GM10266 (cell line): ENCODE data around the gene MYO1D.

Experiments
- DNase-seq: peaks from one replicate; pipeline ENCODE4 v3.0.0; 2012; ENCODE audit errors: extremely low spot score
- TF ChIP-seq, protein P1 (sequence below): IDR thresholded peaks from 2 replicates; pipeline ENCODE4 v1.5.1; 2012; ENCODE audit warnings: mild to moderate bottlenecking, low read depth; ENCODE audit not compliant: control insufficient read depth, insufficient read depth; ENCODE audit errors: missing control alignments

MYO1D gene

DNA sequence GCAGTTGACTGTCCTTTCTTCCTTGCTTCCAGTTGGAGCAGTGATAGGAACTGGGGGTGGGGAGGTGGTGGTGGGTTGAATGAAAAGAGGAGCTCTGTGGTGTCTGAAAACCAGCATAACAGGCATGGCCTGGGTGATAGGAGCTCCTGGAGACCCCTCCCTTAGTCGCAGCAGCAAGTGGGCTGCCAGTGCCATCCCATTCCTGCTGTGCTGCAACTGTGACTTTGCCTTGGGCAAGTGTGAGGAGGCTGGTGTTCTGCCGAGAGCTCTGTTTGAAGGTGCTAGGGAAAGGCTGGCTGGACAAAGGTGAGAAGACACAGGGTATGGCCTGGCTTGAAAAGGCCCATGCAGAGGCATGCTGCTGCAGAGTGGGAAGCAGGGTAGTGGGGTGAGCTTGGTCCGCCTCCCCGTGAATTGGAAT lies 392.9 kb downstream of the MYO1D start:
- TF ChIP-seq, protein P1, sequence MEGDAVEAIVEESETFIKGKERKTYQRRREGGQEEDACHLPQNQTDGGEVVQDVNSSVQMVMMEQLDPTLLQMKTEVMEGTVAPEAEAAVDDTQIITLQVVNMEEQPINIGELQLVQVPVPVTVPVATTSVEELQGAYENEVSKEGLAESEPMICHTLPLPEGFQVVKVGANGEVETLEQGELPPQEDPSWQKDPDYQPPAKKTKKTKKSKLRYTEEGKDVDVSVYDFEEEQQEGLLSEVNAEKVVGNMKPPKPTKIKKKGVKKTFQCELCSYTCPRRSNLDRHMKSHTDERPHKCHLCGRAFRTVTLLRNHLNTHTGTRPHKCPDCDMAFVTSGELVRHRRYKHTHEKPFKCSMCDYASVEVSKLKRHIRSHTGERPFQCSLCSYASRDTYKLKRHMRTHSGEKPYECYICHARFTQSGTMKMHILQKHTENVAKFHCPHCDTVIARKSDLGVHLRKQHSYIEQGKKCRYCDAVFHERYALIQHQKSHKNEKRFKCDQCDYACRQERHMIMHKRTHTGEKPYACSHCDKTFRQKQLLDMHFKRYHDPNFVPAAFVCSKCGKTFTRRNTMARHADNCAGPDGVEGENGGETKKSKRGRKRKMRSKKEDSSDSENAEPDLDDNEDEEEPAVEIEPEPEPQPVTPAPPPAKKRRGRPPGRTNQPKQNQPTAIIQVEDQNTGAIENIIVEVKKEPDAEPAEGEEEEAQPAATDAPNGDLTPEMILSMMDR, result no peak
- DNase-seq, result no peak

DNA sequence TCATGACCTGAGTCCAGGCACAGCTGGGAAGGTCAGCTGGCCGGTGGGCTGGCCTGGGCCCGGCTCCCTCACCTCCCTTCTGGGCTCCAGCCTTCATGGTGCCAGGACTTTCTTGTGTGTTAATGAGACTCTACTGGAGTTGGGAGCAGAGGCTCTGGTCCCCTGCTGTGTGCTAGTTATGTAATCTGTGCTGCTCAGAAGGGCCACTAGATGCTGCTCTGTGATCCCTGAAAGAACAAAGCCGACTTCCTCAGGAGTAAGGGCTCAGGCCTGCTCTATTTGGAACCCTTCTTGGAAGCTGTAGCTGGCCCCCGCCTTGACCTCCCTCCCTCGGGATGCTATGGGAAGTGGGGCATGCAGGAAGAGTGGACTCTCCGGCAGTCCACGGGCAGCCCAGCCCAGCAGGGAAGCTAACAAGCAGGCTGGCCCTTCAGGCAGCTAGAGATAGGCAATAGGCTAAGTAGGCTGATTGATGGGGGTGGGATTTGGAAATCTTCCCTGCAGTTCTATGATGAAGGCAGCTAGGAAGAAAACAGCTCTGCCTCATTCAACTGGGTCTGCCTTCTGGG lies 393.4 kb downstream of the MYO1D start:
- DNase-seq, result peak; percentile 78

DNA sequence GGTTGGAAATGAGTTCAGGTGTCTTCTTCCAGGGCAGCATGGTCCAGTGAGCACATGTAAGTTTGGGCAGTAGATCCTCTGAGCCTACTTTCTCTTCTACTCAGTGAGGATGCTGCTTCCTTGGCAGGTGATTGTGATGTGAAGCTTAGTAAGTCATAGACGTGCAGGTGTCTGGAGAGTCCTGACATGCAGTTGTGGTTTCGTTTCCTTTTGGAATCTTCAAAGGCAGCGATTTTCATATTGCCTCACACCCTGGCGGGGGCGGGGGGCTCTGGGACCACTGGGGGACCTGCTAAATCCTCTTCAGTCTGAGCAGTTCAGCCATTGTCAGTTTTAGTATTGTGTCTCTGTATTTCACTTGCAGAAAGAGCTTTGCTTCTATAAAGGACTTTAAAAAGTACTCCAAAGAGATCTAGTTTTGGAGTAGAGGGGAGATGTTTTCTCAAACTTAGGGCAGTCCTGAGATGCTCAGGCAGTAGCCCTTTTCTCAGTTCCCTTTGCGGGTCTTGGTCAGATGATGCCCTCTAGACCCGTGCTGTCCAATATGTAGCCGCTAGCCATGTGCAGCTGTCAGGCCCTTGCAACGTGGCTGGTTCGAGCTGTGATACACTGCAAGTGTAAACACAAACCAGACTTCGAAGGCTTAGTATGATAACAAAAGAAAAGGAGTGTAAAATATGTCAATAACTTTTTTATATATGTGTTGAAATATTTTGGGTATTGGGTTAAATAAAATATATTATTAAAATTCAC lies 394.2 kb downstream of the MYO1D start:
- no peak for DNase-seq

More for the DNA sequence above, 393.4 kb downstream of the MYO1D start:
- TF ChIP-seq, protein P1, result peak; percentile 94

DNA sequence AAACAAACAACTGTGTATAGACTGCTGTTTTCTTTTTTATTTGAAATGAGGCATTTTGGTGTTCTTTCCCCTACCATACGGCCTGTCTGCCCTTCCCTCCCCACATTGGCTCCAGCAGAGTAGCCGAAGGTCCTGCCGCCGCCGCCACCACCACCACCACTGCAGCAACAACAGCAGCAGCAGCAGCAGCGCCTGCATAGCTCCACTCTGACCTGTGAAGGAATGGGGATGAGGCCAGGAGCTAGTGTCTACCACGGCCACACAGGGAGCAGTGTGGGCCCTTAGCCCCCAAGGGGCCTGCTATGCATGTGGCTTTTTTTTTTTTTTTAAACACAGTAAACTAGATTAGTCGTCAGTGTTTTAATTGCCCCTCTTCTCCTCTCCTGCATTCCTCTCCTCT lies 395.7 kb downstream of the MYO1D start:
- TF ChIP-seq, protein P1, result no peak
- no peak for DNase-seq

More for the DNA sequence above, 394.2 kb downstream of the MYO1D start:
- TF ChIP-seq, protein P1, result no peak

DNA sequence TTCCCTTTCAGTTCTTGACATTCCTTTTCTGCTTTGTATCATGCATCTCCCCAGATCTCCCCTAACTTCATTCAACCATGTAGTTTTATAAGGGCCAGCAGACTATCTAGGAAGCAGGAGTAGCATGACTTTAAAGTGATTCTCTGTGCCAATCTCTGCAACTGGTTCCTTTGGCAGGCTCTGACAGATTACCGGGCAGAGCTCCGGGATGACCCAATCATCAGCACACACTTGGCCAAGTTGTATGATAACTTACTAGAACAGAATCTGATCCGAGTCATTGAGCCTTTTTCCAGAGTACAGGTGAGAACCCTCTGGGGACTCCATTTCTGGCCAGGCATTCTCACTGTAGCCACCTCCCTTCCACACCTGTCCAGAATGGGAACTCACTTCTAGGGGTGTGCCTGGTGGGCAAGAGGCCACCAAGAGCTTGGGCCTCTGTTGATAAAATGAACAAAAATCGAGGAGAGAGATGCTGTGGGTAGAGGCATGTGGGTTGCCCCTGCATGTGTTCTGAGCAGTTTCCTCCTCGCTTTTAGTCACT lies 397.8 kb downstream of the MYO1D start:
- DNase-seq, result no peak
- TF ChIP-seq, protein P1, result no peak

DNA sequence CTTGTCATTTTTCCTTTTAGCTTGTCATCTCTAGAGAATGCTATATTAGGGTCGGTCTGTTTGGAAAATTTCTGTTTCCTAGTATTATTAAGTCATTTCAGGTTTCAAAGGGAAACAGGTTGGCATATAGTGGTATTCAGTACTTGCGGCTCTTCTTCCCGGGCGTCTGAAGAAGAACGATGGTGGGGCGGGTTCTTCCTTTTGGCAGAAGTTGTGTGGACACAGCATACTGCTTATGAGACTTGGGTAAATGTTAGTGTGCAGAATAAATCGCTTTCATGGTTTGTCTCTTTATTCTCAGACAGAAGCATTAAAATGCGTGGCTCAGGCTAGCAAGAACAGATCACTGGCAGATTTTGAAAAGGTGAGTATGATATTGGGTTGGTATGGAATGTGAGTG lies 399.7 kb downstream of the MYO1D start:
- TF ChIP-seq, protein P1, result no peak

DNA sequence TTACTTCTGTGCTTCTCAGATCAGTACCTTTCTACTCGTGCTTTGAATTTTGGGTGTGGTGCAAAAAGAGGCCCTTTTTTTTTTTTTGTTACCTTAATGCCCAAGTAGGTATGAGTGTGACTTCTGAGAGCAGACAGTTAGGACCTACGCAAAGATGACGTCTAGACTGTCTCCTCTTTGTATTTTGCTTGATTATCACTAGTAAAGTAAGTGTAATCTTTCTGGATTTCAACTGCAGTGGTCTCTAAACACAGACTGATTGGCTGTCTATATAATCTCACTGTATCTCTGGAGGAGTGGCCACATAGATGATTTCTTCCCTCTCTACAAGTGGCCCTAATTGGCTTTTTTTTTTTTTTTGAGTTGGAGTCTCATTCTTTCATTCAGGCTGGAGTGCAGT lies 401.7 kb downstream of the MYO1D start:
- TF ChIP-seq, protein P1, result no peak

More for the DNA sequence above, 399.7 kb downstream of the MYO1D start:
- no peak for DNase-seq

More for the DNA sequence above, 401.7 kb downstream of the MYO1D start:
- DNase-seq, result no peak
